ENCODE results near the gene EIF5B.
"Not testable (repeated sequence)": the region's sequence is repeated elsewhere in the genome, so short reads cannot be mapped to it uniquely, and the experiment has no call there.

EIF5B gene

DNA sequence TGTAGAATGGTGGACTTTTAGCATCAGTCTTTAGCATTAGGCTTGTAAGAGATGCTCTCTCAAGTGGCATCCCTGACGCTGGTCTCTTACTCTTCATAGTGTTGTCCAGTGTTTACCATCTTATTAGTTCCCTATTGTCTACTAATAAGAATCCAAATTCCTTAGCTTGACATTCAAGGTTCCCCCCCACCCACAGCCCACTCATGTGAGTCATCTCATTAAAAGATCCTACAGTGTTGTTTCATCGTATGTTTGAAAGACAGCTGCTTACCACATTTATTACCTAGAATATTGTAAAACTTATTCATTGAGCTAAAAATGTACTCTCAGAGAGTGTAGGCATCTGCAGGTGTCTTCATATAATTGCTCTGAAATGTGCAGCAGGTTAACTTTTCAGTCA is 28.5 kb downstream of the EIF5B start:
- Histone ChIP-seq H3K27ac (no peak overlapping the region), H3K4me3 (no peak overlapping the region)

DNA sequence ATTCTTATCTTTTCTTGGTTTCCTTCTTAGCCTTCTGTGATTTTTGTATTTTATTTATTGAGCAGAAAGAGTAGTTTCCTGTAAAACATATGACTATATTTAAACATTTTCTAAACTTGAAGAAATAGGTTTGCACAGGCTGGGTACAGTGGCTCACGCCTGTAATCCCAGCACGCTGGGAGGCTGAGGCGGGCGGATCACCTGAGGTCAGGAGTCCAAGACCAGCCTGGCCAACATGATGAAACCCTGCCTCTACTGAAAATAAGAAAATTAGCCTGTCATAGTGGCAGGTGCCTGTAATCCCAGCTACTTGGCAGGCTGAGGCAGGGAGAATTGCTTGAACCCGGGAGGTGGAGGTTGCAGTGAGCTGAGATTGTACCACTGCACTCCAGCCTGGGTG is 31.7 kb downstream of the EIF5B start:
- H3K4me3 ChIP-seq, H3K27ac ChIP-seq: not testable (repeated sequence)

DNA sequence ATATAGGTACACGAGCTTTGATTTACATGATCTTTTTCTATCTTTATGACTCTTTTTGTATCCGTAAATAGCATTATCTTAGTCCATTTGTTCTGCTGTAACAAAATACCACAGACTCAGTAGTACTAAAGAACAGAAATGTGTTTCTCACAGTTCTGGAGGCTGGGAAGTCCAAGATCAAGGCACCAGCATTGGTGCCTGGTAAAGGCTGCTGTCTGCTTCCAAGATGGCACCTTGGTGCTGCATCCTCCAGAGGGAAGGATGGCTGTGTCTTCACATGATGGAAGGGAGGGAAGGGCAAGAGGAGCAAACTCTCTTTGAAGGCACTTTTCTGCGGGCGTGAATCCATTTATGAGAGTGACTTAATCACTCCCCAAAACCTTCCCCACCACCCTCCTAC is 36.0 kb downstream of the EIF5B start:
- no peak overlapping the region for H3K4me3 ChIP-seq
- no peak overlapping the region for H3K27ac ChIP-seq

DNA sequence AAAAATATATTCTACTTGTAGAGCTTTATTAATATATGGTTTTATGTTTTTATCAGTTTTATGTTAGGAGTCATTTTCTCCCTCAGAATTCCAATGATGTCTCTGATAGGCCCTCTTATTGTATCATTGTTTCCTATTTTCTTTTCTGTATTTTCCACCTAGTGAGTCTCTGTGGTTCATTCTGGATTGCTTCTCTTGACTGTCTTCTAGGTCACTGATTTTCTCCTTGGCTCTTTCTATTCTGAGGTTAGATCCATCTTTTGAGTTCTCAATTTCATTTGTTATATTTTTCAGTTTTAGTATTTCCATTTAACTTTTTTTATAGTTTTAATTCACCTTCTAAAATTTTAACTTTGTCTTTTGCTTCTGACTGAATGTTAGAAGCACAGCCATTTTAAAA is 37.6 kb downstream of the EIF5B start:
- Histone ChIP-seq H3K4me3 (no peak overlapping the region), H3K27ac (no peak overlapping the region)

DNA sequence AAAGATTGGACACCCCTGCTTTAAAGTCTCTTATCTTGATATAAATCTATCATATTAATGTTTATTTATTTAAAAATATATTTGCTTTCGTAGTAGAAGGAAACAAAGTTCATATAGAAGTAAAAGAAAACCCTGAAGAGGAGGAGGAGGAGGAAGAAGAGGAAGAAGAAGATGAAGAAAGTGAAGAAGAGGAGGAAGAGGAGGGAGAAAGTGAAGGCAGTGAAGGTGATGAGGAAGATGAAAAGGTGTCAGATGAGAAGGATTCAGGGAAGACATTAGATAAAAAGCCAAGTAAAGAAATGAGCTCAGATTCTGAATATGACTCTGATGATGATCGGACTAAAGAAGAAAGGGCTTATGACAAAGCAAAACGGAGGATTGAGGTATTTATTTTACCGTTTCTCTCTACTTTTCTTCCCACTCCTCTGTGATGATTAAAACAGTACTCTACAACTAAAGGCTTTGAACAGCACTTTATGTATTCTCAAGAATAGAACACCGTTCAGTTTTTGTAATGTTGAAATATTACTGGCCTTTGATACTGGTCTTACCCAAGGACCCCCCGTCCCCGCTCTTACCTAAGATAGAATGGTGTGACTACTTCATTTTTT is 39.2 kb downstream of the EIF5B start:
- Histone ChIP-seq H3K4me3 (no peak overlapping the region), H3K27ac (no peak overlapping the region)

DNA sequence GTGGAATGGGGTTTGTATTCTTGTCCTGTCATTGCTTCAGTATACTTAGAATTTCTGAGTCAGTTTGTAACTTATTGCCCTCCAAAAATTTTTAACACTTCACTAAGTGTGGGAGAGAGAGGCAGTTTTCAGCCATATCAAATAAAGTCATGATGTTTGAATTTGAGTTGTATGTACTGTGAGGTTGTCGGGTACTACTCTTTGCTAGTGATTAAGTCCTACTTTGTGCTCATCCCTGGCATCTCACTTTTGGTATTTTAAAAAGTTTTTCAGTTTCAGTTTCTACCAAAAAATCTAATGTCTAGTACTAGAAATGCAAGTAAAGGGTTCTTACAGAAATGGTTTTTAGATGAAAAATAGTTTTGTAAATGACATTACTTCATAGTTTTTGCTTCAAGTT is 40.7 kb downstream of the EIF5B start:
- Histone ChIP-seq H3K4me3 (no peak overlapping the region), H3K27ac (no peak overlapping the region)

DNA sequence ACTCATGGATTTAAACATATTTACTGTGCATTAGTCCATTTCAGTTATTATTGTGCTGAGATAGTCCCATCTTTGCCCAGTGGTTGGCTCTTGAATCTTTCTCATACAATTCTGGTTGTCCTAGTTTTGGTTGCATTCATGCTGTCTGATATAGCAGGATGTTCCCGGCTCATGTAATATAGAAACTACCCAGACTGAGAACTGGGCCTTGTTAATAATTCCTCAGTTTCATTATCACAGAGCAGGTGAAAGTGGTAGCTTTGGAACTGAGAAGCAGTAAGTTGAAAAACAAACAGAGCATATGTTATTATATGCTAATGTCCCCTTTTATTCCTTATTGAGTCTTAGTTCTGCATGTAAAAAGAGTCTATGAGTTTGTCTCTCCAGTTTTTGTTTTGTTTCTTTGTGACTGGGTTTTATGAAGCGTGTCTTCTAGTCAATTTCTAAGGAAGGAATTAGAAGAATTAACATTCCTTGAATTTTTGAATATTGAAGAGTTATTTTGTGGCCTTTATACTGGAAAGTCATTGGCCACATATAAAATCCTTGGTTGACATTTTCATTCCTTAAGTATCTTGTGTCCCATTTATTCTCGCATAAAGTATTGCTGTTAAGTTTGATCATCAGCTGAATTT is 43.3 kb downstream of the EIF5B start:
- Histone ChIP-seq H3K27ac (no peak overlapping the region), H3K4me3 (no peak overlapping the region)

- Histone ChIP-seq H3K27ac (no peak overlapping the region), H3K4me3 (no peak overlapping the region)
Measured at GRCh38 chr2:99382143-99382542, 45.0 kb downstream of the EIF5B start.

DNA sequence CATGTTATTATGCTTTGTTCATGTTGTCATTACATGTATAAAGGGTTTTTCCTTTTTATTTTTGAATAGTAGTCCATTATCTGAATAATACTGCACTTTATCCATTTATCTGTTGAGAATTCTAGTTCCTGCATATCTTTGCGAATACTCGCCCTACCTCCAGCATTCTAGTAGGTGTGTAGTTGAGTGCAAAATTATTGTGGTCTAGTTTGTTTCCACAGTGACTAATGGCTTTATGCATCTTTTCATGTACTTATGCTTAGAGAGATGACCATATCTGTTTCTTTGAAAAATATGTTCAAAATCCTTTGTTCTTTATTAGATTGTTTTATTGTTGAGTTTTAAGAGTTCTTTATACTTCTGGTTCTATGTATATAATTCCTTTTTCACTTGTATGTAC is 48.8 kb downstream of the EIF5B start:
- H3K4me3 ChIP-seq: no peak overlapping the region
- no peak overlapping the region for H3K27ac ChIP-seq

- H3K27ac ChIP-seq: no peak overlapping the region
- no peak overlapping the region for H3K4me3 ChIP-seq
Measured at GRCh38 chr2:99388892-99389291, 51.7 kb downstream of the EIF5B start.

DNA sequence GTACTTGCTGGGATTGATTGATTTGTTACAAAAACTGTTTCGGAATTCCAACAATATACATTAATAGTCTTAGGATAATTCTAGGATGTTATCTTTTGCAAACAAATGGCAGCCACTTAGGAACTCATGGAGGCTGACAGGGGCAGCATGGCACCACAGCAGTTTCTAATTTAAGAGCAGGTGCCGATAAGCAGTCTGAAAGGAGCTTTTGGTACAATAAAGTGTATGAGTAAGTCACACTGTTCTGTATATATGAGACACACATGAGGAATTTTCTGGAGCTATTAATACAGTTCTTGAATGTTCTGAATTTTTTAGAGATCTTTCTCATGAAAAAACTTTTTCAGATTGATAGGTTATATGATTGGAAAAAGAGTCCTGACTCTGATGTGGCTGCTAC is 52.2 kb downstream of the EIF5B start:
- Histone ChIP-seq H3K4me3 (no peak overlapping the region), H3K27ac (no peak overlapping the region)

GRCh38 chr2:99389946-99390345 is 52.8 kb downstream of the EIF5B start:
- Histone ChIP-seq H3K27ac (no peak overlapping the region), H3K4me3 (no peak overlapping the region)

- no peak overlapping the region for H3K4me3 ChIP-seq
- peak overlapping the region in 1 of 21 experiments; percentile 21 for H3K27ac ChIP-seq
Measured at GRCh38 chr2:99395589-99396130, 58.5 kb downstream of the EIF5B start.

DNA sequence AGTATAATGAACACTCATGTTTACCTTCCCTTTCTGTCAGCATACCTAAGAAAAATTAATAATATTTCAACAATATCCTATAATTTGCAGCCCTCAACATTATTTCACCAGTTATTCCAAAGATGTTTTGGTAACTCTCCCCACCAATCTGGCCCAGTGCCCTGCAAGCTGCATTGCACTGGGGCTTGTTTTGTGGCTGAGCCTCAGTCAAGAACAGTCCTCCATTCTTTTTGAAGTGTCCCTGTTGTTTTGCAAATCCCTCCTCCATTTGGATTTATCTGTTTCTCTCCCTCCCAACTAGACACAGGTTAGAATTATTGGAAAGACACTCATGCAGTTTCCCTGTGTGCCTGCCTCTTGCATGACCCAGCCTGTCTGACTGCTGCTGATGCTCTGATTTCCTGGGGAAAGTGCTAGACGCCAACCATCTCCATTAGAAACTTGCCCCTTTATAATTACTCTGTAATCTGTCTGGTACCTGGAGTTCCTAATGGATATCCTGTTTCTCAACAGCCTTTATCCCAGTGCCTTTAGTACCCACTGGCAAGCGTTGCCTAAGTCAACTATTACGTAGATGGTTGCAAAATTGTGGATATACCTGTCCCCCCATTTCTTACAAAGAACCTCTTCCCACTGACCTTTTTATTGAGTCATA is 60.2 kb downstream of the EIF5B start:
- H3K27ac ChIP-seq: peak overlapping the region in 1 of 21 experiments; percentile 1

GRCh38 chr2:99398303-99398702 is 61.1 kb downstream of the EIF5B start:
- no peak overlapping the region for H3K4me3 ChIP-seq
- no peak overlapping the region for H3K27ac ChIP-seq

More for the DNA sequence above, 60.2 kb downstream of the EIF5B start:
- no peak overlapping the region for H3K4me3 ChIP-seq

GRCh38 chr2:99399063-99399462 is 61.9 kb downstream of the EIF5B start:
- Histone ChIP-seq H3K4me3 (no peak overlapping the region), H3K27ac (peak overlapping the region in 1 of 21 experiments; percentile 5)

DNA sequence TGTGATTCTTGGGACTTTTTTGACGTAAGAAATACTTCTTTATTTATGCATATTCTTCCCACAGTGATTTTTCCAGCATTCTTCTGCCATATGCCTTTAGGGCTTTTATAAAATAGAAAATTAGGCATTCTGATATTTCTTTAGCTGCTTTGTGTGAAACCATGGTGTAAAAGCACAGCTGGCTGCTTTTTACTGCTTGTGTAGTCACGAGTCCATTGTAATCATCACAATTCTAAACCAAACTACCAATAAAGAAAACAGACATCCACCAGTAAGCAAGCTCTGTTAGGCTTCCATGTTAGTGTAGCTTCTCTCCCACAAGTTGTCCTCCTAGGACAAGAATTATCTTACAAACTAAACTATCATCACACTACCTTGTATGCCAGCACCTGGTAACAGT is 62.6 kb downstream of the EIF5B start:
- Histone ChIP-seq H3K4me3 (no peak overlapping the region), H3K27ac (no peak overlapping the region)

DNA sequence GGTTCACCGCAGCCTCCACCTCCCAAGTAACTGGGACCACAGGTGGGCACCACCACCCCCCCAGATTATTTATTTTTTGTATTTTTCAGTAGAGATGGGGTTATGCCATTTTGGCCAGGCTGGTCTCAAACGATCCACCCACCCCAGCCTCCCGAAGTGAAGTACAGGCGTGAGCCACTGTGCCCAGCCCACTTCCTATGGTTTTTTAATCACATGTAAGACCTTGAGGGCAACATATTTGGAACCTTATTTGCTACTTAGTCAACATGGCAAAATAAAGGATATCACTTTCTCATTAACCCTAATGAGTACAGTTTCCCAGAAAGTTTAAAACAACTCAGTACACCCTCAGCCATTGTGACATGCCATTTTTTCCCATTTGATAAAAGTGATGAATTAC is 64.7 kb downstream of the EIF5B start:
- no peak overlapping the region for H3K27ac ChIP-seq

DNA sequence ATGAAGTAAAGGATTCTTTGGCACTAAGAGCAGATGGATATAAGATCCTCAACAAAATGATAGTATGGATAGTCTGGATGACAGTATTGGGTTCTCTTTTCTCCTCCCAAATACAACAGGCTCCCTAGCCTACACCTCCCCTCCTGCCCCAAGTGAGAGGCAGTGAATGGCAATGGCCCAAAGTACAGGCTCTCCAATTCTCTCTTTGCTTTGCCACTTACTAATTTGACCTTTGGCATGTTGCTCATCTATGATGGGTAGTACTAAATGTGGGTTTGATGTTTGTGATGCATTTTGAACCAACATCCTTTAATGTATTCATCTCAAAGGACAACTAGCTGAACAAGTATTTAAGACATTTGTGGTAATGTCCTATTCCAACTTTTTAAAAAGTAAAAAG is 65.9 kb downstream of the EIF5B start:
- H3K4me3 ChIP-seq: no peak overlapping the region
- peak overlapping the region in 1 of 21 experiments; percentile 14 for H3K27ac ChIP-seq

More for the DNA sequence above, 64.7 kb downstream of the EIF5B start:
- no peak overlapping the region for H3K4me3 ChIP-seq

GRCh38 chr2:99403524-99403923 is 66.3 kb downstream of the EIF5B start:
- Histone ChIP-seq H3K27ac (peak overlapping the region in 3 of 21 experiments; percentile 8 to 39 (median 31)), H3K4me3 (no peak overlapping the region)
